Measurements from ENCODE around the gene C11orf24.
A peak's percentile ranks its signal among the peaks of the same experiment; 100 is the strongest.

Gene C11orf24

GRCh38 chr11:68271023-68271780 is 571 bp downstream of the C11orf24 start:
- peak; percentile 13 to 27 (median 23) for DNase-seq (ENCODE audit: low read depth in 2 of 3, low spot score in 2 of 3)

DNA sequence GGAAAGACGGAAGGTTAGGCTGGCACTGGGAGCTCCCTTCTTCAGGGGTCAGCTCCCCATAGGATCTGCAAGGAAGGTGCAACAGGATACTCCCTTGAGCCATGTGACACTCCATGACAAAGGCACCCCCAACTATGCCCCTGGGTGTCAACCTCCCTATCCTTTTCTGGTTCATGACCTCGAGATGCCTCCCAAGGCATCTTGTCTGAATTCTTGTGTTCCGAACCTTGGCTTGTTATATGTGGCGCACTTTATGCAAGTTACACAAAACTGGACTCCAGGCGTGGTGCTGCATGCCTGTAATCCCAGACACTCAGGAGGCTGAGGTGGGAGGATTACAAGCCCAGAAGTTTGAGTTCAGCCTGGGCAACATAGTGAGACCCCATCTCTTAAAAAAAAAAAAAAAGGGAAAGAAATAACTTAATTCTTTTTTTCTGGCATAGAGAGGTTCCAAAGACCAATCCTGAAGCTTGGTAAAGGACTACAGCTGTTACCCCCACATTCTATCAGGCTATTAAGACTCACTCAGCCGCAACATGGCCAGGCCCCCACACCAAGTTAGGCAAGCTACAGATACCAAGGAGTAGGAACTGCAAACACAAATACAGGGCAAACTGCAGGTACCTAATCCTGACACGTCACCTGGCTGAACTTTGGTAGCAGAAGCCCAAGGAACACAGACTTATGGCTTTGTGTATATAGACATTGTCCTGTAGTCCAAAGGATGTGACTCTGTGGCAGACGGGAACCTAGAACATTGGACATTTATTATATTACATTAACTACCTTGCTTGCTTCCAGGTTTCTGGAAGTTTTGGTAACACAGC is 1.4 kb downstream of the C11orf24 start:
- DNase-seq (ENCODE audit: low read depth in 2 of 3, low spot score in 2 of 3), result no peak

DNA sequence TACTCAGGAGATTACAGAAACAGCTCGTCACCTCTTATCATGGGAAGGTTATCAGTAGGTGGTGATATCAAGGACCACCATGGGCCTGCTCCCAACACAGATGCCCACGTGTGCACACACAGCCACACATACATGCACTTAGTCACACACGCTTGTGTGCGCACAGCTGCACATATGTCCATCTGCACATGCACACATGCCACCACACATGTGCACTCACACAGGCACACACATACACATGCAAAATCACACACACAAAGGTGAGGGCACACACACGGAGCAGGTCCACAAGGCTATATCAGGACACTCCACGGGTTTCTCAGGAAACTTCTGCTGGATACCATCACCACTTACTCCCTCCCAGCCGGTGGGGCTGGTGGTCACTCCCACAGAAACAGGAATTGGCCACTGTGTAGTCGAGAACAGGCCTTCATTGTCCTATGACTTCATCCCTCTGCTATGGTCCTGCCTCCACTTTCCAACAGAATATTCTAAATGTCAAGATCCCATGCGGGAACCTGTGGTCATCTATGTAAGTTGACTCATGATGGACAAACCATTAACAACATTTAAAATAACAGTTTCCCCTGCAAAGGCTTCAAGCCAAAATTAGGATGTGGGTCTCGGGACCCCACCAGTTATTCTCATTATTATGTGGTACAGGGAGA is 2.2 kb downstream of the C11orf24 start:
- no peak for DNase-seq (ENCODE audit: low read depth in 2 of 3, low spot score in 2 of 3)

DNA sequence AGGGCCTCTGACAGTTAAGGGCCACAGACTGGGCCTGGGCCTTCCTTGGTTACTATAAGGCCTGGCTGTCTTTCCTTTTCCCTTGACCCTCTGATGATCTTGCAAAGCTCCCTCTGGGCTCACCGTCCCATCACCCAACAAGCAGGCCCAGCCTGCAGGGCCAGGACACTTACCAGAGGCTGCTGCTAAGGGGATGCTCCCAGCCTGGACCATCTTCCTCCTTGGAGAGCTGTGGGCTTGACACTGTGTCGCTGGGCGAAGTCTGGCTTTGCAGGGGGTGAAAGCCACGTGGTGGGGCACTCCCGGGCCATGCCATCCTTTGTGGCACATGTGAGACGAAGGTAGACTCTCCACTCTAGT is 3.9 kb downstream of the C11orf24 start:
- no peak for DNase-seq (ENCODE audit: low read depth in 2 of 3, low spot score in 2 of 3)

DNA sequence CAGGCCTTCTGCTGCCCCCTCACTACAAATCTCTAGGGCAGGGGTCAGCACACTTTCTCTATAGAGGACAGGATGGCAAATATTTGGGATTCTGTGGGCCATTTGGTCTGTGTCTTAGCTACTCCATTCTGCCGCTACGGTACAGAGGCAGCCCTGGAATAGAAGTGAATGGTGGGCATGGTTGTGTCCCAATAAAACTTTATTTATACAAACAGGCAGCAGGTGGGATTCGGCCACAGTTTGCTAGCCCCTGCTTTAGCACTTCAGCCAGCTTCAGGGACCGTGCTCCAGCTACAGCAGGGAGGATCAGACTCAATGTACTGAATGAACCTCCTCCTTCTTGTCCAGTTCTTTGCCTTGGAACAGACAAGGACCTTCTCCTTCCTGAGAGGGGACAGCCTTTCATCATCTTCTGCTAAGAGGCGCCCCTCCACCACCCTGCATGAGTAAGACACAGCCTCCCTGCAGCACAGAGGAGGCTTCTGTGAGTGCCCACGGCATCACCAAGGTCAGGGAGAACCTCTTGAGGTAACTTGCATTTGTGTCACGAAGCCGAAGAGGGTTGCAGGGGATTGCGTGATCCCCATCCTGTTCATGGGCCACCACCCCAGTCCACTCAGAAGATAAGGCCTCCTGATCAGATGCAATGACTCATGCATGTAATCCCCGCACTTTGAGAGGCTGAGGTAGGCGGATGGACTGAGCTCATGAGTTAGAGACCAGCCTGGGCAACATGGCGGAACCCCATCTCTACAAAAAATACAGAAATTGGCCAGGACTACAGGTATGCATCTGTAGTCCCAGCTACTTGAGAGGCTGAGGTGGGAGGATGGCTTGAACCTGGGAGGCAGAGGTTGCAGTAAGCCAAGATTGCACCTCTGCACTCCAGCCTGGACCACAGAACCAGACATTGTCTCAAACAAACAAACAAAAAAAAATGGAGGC is 4.6 kb downstream of the C11orf24 start:
- no peak for DNase-seq (ENCODE audit: low read depth in 2 of 3, low spot score in 2 of 3)

DNA sequence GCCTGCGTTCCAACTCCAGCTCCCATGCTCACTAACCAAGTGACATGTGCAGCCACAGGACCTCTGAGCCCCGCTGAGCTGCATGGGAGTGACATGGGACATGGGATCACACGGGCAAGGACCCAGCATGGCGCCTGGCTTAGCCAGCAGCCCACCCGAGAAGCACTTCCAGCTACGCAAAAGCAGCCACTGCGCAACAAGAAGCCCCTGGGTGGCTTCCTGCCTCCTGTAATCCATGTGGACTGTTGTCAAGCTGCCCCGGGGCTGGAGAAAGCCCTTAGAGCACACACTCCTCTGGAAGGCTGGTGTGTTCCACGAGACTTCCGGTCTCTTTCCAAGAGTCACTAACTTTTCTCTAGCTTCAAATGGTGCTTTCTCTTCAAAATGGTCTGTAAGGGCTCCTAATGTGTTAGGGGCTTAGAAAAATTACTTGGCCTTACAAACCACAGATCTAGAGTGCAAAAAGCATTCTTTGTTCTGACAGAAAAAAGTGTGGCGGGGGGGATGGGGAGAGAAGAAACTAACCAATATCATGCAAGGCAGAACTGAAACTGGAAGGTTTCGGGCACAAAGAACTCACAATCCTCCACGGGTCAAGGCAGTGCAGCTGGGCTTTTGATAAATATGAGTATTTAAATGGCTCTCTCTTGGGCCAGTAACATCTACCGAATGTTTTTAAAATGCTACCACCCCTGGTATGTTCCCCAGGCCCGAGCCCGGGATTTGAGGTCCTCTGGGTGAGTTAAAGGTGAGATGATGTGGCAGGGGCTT is 5.5 kb downstream of the C11orf24 start:
- DNase-seq (ENCODE audit: low read depth in 2 of 3, low spot score in 2 of 3), result no peak

DNA sequence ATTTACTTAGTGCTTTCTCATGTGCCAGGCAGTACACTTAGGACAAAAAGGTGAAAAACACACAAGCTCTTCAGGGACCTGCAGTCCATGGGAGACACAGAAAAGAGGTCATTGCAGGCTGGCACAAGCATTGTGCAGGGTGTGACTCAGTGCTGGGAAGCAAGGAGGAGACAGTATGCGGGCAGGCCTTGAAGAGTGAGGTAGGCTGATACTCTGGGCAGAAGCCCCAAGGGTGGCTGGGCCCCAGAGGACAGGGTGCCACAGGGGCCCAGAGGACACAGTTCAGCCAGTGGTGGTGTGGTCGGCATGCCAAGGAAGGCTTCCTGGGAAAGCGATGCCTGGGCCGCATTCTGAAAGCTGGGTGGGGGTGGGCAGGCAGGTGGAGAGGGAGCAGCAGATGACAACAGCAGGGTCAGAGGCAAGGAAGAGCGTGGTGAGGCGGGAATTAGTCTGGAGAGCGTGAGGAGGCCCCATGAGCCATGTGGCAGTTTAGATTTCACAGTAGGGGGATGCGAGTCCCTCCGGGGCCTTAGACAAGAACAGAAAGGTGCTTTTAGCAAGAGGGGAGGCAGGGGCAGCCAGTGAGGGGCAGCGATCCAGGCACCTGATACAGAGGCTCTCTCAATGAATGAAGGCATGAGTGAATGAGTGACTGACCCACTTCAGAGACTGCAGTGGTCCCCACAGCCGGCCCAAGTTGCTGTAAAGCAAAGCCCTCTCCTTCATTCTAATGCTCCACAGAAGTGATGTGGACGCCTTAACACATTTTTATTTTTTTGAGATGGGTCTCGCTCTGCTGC is 6.8 kb downstream of the C11orf24 start:
- no peak for DNase-seq (ENCODE audit: low read depth in 2 of 3, low spot score in 2 of 3)

DNA sequence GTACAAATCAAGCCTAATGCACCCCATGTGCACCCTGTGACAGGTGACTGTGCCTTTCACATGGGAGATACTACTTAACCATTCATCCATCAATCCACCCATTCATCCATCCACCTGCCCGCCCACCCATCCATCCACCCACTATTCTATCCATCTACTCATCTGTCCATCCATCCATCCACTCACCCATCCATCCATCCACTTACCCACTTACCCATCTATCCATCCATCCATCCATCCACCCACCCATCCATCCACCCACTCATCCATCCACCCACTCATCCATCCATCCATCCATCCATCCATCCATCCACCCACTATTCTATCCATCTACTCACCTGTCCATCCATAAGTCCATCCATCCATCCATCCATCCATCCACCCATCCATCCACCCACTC is 7.5 kb downstream of the C11orf24 start:
- no peak for DNase-seq (ENCODE audit: low read depth in 2 of 3, low spot score in 2 of 3)

DNA sequence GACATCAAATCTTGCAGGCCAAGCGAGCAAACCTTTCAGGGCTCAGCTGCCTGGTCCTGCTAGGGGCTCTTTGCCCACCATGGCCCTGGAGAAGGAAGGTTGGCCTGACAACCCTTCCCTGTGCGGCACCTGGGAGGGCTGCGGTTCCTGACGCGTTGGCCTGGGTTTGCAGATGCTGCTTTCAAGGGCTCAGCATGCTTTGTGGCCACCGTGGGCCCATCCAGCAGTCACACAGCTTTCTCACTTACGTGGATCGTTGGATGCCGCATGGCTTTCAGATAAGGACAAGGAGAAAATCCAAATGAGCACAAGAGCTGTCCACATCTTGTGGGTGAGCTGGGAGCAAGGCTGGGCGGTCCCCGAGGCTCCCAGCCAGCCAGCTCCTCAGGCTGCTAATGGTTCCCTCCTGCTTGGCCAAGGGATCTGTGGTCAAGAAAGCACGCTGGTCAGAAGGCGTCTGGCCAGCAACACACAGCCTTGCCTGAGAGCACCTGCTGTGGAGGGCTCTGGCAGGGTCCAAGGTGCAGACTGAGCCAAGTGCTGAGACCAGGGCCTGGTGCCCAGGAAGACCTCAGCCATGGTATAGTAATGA is 8.2 kb downstream of the C11orf24 start:
- DNase-seq (ENCODE audit: low read depth in 2 of 3, low spot score in 2 of 3), result no peak

DNA sequence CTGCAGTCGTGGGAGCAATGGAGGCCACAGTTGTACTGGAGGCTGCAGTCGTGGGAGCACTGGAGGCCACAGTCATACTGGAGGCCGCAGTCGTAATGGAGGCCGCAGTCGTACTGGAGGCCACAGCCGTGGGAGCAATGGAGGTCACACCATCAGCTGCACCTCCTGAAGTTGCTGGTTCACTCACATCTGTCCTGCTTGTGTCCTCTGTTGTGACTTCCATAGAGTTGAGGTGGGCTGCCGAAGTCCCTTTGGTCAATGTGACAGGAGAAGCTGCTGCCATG is 9.3 kb downstream of the C11orf24 start:
- no peak for DNase-seq (ENCODE audit: low read depth in 2 of 3, low spot score in 2 of 3)

- DNase-seq (ENCODE audit: low read depth in 2 of 3, low spot score in 2 of 3), result no peak
Observed at GRCh38 chr11:68261749-68262543, 9.8 kb downstream of the C11orf24 start.

DNA sequence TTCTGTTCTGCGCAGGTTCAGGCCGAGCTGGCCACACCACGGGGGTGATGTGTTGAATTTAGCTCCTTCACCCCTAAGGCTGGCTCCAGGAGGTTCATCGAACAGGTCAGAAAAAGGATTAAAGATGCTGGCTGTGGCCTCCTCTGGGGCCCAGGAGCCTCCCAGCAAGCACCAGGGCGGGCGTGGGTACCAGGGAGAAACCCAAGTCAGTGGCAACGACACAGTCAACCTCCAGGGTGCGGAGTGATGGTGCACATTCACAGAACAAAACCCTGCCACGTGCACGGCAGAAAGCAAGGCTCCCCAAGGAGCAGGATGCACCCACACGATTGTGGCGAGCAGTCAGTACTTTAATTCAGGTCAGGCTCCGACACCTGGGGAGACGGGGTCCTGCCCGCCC is 10.8 kb downstream of the C11orf24 start:
- DNase-seq (ENCODE audit: low read depth in 2 of 3, low spot score in 2 of 3), result no peak

GRCh38 chr11:68260484-68260883 is 11.3 kb downstream of the C11orf24 start:
- DNase-seq (ENCODE audit: low read depth in 2 of 3, low spot score in 2 of 3), result no peak

DNA sequence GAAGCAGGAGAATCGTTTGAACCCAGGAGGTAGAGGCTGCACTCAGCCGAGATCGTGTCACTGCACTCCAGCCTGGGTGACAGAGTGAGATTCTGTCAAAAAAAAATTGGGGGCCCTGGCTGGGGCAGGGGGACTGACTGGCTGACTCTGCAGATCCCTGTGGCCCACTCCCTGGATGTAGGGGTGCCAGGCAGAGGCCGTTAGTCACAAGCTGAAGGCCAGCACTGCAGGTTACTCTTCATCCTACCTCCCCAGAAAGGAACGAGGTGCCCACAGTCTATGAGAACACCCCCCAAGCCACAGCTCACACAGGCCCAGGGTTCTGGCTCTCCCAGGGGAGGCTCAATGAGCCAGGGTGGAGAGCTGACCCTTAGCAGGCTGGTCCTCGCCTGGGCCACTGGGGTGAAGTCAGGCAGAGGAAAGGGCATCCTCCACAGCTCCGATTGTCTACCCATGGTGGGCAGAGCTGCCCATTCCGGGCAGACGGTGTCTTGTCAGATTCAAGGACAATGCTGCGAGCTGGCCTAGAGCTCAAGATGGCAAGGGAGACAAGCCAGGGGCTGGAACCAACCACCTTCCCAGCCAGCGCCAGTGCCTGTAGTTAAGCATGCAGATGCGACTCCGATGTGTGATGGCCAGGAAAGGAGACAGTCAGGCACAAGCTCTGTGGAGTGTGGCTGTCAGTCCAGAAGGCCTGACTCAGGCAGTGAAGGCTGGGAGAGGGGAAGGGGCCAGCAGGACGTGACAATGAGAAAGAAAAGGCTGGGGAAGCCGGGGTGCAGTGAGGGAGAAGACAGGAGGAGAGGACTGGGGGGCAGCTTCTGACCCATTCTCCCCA is 12.4 kb downstream of the C11orf24 start:
- DNase-seq (ENCODE audit: low read depth in 2 of 3, low spot score in 2 of 3), result no peak

- DNase-seq (ENCODE audit: low read depth in 2 of 3, low spot score in 2 of 3), result no peak
Observed at GRCh38 chr11:68258363-68258765, 13.4 kb downstream of the C11orf24 start.

- peak; percentile 73 to 97 (median 93) for DNase-seq (ENCODE audit: low read depth in 2 of 3, low spot score in 2 of 3)
Observed at GRCh38 chr11:68257477-68258362, 14.1 kb downstream of the C11orf24 start.

Measured in activated CD8-positive, alpha-beta memory T cell treated with anti-CD3 and anti-CD28 coated beads for 48 hours (primary cell).